ENCODE data around the gene KLHL33.

GRCh38 chr14:20455355-20456300 is 19.7 kb upstream of the KLHL33 start:
- TF ChIP-seq CTCF (IDR thresholded peaks at IDR 0.05) (no peak), POLR2AphosphoS5 (IDR thresholded peaks at IDR 0.05) (no peak), POLR2A (IDR thresholded peaks at IDR 0.05) (peak; percentile 9)
